Liver (tissue), 3 donors: Measurements from ENCODE around the gene HOXA5.

Experiments used
- CTCF ChIP-seq: fragments of 150-350 bp; IDR thresholded peaks from 2 replicates; pipeline ENCODE4 v1.5.1; 2017; ENCODE audit warnings: improper control_type of control experiment, low read depth, low read length; ENCODE audit not compliant: missing input control
- JUND ChIP-seq, 2 donors: IDR thresholded peaks; 2 replicates each; pipeline ENCODE4 v1.6.1; 2016; ENCODE audit warnings: antibody characterized with exemption in 2 of 2
- RAD21 ChIP-seq, 2 donors: IDR thresholded peaks; 2 replicates each; pipeline ENCODE4 v1.6.1; 2016; ENCODE audit warnings: antibody characterized with exemption in 2 of 2, mild to moderate bottlenecking in 2 of 2
- REST ChIP-seq: IDR thresholded peaks from 2 replicates; pipeline ENCODE4 v1.6.1; 2016; ENCODE audit warnings: antibody characterized with exemption, mild to moderate bottlenecking
- TAF1 ChIP-seq: conservative IDR thresholded peaks from 2 replicates; pipeline ENCODE4 v1.6.1; 2016; ENCODE audit warnings: antibody characterized with exemption, mild to moderate bottlenecking
- donor health status: healthy.
- donor health status: healthy.

GRCh38 chr7:27109466-27110185 lies 33.9 kb downstream of the HOXA5 start:
- TF ChIP-seq CTCF (no peak), JUND (IDR thresholded peaks at IDR 0.05) (no peak), RAD21 (IDR thresholded peaks at IDR 0.05) (no peak), REST (no peak), TAF1 (no peak)
